Left lung (tissue), 10 donors: Measurements from ENCODE around the gene DDN. TPM values are rescaled to one million over a fixed set of nuclear protein-coding genes. Genes with fewer than 3 reads are reported as not detected.

Source experiments
- ATAC-seq: fragments of 200-7000 bp; cut with Tn5 transposase; one replicate; pipeline ENCODE4 v1.9.1; 2020; ENCODE audit warnings: moderate library complexity
- DNase-seq, 4 donors: peaks; one replicate each; pipeline ENCODE4 v3.0.0-alpha.2; 2013 to 2020
- H3K27ac ChIP-seq, 2 donors: fragments of 200-600 bp; sonication (generic) in 1 of 2; one replicate each; pipeline versions ENCODE4 v1.5.0 to v1.8.0; 2020 to 2021
- H3K27me3 ChIP-seq, 2 donors: fragments of 200-600 bp; sonication (generic) in 1 of 2; one replicate each; pipeline versions ENCODE4 v1.5.0 to v1.8.0; 2020 to 2021
- H3K36me3 ChIP-seq, 2 donors: fragments of 200-600 bp; sonication (generic) in 1 of 2; one replicate each; pipeline versions ENCODE4 v1.5.0 to v1.8.0; 2020 to 2021
- H3K4me1 ChIP-seq, 2 donors: fragments of 200-600 bp; one replicate each; pipeline ENCODE4 v1.8.0; 2021
- H3K4me3 ChIP-seq, 2 donors: fragments of 200-600 bp; sonication (generic) in 1 of 2; one replicate each; pipeline versions ENCODE4 v1.5.0 to v1.8.0; 2020 to 2021; ENCODE audit warnings: mild to moderate bottlenecking in 1 of 2
- H3K9me3 ChIP-seq, 2 donors: fragments of 200-600 bp; sonication (generic) in 1 of 2; one replicate each; pipeline versions ENCODE4 v1.5.0 to v1.8.0; 2020 to 2021
- intact Hi-C, 2 donors: fragments of 100-400 bp; cut with DNase I; formaldehyde crosslinking; loops; one replicate each; pipeline versions ENCODE4 v1.11.2 to v1.14.2; 2022
- polyA plus RNA-seq, 6 donors: library from polyadenylated mRNA; unstranded; fragments of 120-200 nt; gene quantifications; one replicate each; pipeline ENCODE4 v1.2.1, GENCODE V29; 2013; ENCODE audit not compliant: insufficient read length in 6 of 6
- total RNA-seq, 2 donors: library from RNA; stranded (reverse); fragmentation: NEBNext Ultra II Directional; extraction: Animal tissue kit (Norgen Biotek cat#: 25700); gene quantifications; one replicate each; pipeline ENCODE4 v1.2.1, GENCODE V29; 2021
- TF ChIP-seq, protein P1 (sequence below), 2 donors: fragments of 200-600 bp; sonication (generic) in 1 of 2; IDR thresholded peaks; one replicate each; pipeline versions ENCODE4 v1.5.0 to v1.8.0; 2021; ENCODE audit warnings: antibody characterized with exemption in 2 of 2
- donor health status: DM: no; HTN: yes; CAD: no.
- donor health status: DM: no; HTN: no; CAD: no.

DDN gene
- total and polyA plus RNA-seq, 8 donors: 0.06 to 0.68 (median 0.23) TPM

- peak overlapping the region; percentile 68 to 83 for H3K4me3 ChIP-seq
- intact Hi-C loops: no loop called here
- TF ChIP-seq, protein P1, sequence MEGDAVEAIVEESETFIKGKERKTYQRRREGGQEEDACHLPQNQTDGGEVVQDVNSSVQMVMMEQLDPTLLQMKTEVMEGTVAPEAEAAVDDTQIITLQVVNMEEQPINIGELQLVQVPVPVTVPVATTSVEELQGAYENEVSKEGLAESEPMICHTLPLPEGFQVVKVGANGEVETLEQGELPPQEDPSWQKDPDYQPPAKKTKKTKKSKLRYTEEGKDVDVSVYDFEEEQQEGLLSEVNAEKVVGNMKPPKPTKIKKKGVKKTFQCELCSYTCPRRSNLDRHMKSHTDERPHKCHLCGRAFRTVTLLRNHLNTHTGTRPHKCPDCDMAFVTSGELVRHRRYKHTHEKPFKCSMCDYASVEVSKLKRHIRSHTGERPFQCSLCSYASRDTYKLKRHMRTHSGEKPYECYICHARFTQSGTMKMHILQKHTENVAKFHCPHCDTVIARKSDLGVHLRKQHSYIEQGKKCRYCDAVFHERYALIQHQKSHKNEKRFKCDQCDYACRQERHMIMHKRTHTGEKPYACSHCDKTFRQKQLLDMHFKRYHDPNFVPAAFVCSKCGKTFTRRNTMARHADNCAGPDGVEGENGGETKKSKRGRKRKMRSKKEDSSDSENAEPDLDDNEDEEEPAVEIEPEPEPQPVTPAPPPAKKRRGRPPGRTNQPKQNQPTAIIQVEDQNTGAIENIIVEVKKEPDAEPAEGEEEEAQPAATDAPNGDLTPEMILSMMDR (IDR thresholded peaks at IDR 0.05): no peak
- no peaks in the 10 kb centered on the region for H3K27me3 ChIP-seq
- peak overlapping the region; percentile 87 to 98 for H3K27ac ChIP-seq
- peaks cover 8 to 33% of the 10 kb centered on the region in 2 donors for H3K4me1 ChIP-seq
- DNase-seq: no peak
- no peaks in the 10 kb centered on the region for H3K9me3 ChIP-seq
- peaks cover 1 to 37% of the 10 kb centered on the region in 2 donors for H3K36me3 ChIP-seq
- ATAC-seq: peak; percentile 6
These were observed 19.9 kb upstream of the DDN start for GRCh38 chr12:49019120-49019430.

DNA sequence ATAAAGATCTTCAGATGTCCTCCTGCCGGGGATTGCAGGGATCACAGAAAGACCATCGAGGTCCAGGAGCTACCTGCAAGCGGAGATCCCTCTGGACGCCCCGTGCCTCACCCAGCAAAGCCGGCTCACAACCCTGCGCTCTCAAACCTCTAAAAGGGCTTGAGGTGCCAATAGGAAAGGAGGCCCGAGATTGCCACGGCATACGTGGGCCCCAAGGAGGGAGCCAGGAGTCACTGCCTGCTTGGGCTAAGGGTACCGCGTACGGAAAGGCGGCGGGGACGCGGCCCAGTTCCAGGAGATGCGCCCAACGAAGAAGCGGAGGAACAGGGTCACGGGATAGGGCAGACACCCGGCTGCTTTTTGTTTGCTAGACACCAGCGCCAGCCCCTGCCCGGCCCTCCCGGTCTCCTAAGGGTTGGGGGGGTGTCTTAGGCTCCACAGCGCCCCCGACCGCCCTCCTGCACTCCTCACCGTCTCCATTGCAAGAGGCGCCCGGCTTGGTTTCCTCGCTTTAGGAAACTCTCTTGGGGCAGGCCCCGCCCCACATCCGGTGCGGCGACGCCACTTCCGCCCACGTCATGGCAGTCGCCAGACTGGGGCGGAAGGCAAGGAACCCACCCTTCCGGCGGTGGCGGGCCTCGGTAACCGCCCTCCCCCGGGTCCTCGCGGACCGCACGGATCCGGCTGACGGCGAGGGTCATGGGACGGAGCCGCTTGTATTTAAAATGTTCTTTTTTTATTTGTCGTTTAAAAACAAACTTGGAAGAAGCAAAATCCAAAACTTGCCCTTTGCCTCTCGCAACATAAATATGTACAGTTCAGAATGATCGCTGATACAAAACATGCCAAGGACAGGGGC, 19.3 kb upstream of the DDN start, which contains the start of gene PRKAG1:
PRKAG1 (minus strand) TSS at position 516 of the 859 bp plus-strand sequence; CDS start at position 480, 36 bp downstream.
- H3K4me1 ChIP-seq: peaks cover 8 to 33% of the 10 kb centered on the region in 2 donors
- intact Hi-C loops: no loop called here
- peak; percentile 96 to 99 (median 98) for DNase-seq
- H3K27ac ChIP-seq: peak within 1 kb of the TSS; percentile 87 to 98
- no peaks in the 10 kb centered on the region for H3K27me3 ChIP-seq
- ATAC-seq: peak; percentile 94
- H3K4me3 ChIP-seq: peak within 1 kb of the TSS; percentile 68 to 83
- H3K9me3 ChIP-seq: no peaks in the 10 kb centered on the region
- TF ChIP-seq, protein P1 (IDR thresholded peaks at IDR 0.05): peak; percentile 23 to 47
- H3K36me3 ChIP-seq: peaks cover 0 to 31% of the 10 kb centered on the region in 2 donors

GRCh38 chr12:49017891-49018260, 18.7 kb upstream of the DDN start:
- Histone ChIP-seq H3K4me1 (peaks cover 8 to 33% of the 10 kb centered on the region in 2 donors), H3K4me3 (peak overlapping the region; percentile 68 to 83), H3K36me3 (peaks cover 0 to 27% of the 10 kb centered on the region in 2 donors), H3K27me3 (no peaks in the 10 kb centered on the region), H3K9me3 (no peaks in the 10 kb centered on the region), H3K27ac (peak overlapping the region; percentile 87 to 98)
- no peak for DNase-seq
- peak; percentile 12 for ATAC-seq
- TF ChIP-seq, protein P1 (IDR thresholded peaks at IDR 0.05): no peak
- intact Hi-C loops: no loop called here

GRCh38 chr12:49015196-49015595, 16.0 kb upstream of the DDN start:
- Histone ChIP-seq H3K36me3 (peaks cover 0 to 30% of the 10 kb centered on the region in 2 donors), H3K9me3 (no peaks in the 10 kb centered on the region), H3K4me3 (no peak overlapping the region), H3K27ac (no peak overlapping the region), H3K4me1 (peaks cover 8 to 32% of the 10 kb centered on the region in 2 donors), H3K27me3 (no peaks in the 10 kb centered on the region)
- TF ChIP-seq, protein P1 (IDR thresholded peaks at IDR 0.05): no peak
- intact Hi-C loops: no loop called here
- ATAC-seq (no peak), DNase-seq (no peak)

GRCh38 chr12:49014547-49014946, 15.4 kb upstream of the DDN start:
- Histone ChIP-seq H3K27me3 (no peaks in the 10 kb centered on the region), H3K36me3 (peaks cover 0 to 36% of the 10 kb centered on the region in 2 donors), H3K9me3 (no peaks in the 10 kb centered on the region), H3K4me3 (no peak overlapping the region), H3K4me1 (peaks cover 8 to 25% of the 10 kb centered on the region in 2 donors), H3K27ac (no peak overlapping the region)
- intact Hi-C loops: no loop called here
- DNase-seq: no peak
- TF ChIP-seq, protein P1 (IDR thresholded peaks at IDR 0.05): no peak
- ATAC-seq: no peak
